GM19238 (cell line): ENCODE results near the gene FAM78A.
A peak's percentile ranks its signal among the peaks of the same experiment; 100 is the strongest.
"Not testable (repeated sequence)": the region's sequence is repeated elsewhere in the genome, so short reads cannot be mapped to it uniquely, and the experiment has no call there.

ENCODE experiments used
- DNase-seq: peaks from one replicate; pipeline ENCODE4 v3.0.0; 2011; ENCODE audit warnings: low spot score; ENCODE audit not compliant: insufficient read length

The FAM78A gene

GRCh38 chr9:131282175-131282574, 5.9 kb upstream of the FAM78A start:
- no peak for DNase-seq

GRCh38 chr9:131281119-131281965, 5.0 kb upstream of the FAM78A start:
- DNase-seq: no peak

- DNase-seq: no peak
These were observed 4.3 kb upstream of the FAM78A start for GRCh38 chr9:131280660-131281059.

- DNase-seq: no peak
These were observed 3.7 kb upstream of the FAM78A start for GRCh38 chr9:131279863-131280570.

GRCh38 chr9:131279196-131279862, 3.0 kb upstream of the FAM78A start:
- DNase-seq: no peak

GRCh38 chr9:131278702-131279111, 2.4 kb upstream of the FAM78A start:
- DNase-seq: no peak

- DNase-seq: peak; percentile 95
These were observed 1.8 kb upstream of the FAM78A start for GRCh38 chr9:131277910-131278701.

GRCh38 chr9:131277287-131277909, 1.1 kb upstream of the FAM78A start:
- no peak for DNase-seq

GRCh38 chr9:131276891-131277286, 579 bp upstream of the FAM78A start:
- no peak for DNase-seq

- DNase-seq: no peak
These were observed 797 bp downstream of the FAM78A start for GRCh38 chr9:131275332-131276093.

- DNase-seq: no peak
These were observed 1.5 kb downstream of the FAM78A start for GRCh38 chr9:131274674-131275331.

- DNase-seq: no peak
These were observed 2.2 kb downstream of the FAM78A start for GRCh38 chr9:131273856-131274673.

GRCh38 chr9:131273146-131273855, 3.0 kb downstream of the FAM78A start:
- DNase-seq: no peak

GRCh38 chr9:131272212-131272611, 4.1 kb downstream of the FAM78A start:
- no peak for DNase-seq

GRCh38 chr9:131271506-131271931, 4.8 kb downstream of the FAM78A start:
- DNase-seq: no peak

GRCh38 chr9:131271016-131271273, 5.4 kb downstream of the FAM78A start:
- not testable (repeated sequence) for DNase-seq

GRCh38 chr9:131270171-131271015, 5.9 kb downstream of the FAM78A start:
- no peak for DNase-seq
